Skeletal muscle tissue (tissue), 4 donors: Measurements from ENCODE around the gene MARK2. TPM values are rescaled to one million over a fixed set of nuclear protein-coding genes. Genes with fewer than 3 reads are reported as not detected.

Experiments used
- H3K27ac ChIP-seq: one replicate; pipeline ENCODE4 v1.7.0; 2013; ENCODE audit warnings: mild to moderate bottlenecking, low read depth, low read length, inconsistent platforms
- H3K27me3 ChIP-seq, 3 donors: one replicate each; pipeline ENCODE4 v1.7.0; 2013; ENCODE audit warnings: low read length in 3 of 3; ENCODE audit not compliant: control insufficient read depth in 3 of 3, insufficient read depth in 3 of 3
- H3K36me3 ChIP-seq, 3 donors: one replicate each; pipeline ENCODE4 v1.7.0; 2013; ENCODE audit warnings: low read length in 3 of 3; ENCODE audit not compliant: control insufficient read depth in 3 of 3, insufficient read depth in 3 of 3
- H3K4me1 ChIP-seq, 3 donors: one replicate each; pipeline ENCODE4 v1.7.0; 2013; ENCODE audit warnings: low read length in 3 of 3, mild to moderate bottlenecking in 3 of 3; ENCODE audit not compliant: control insufficient read depth in 3 of 3, insufficient read depth in 3 of 3
- H3K4me3 ChIP-seq, 3 donors: one replicate each; pipeline ENCODE4 v1.7.0; 2013; ENCODE audit warnings: low read length in 3 of 3
- H3K9ac ChIP-seq, 3 donors: one replicate each; pipeline ENCODE4 v1.7.0; 2013; ENCODE audit warnings: low read length in 3 of 3, mild to moderate bottlenecking in 3 of 3, moderate library complexity in 2 of 3, low read depth in 1 of 3
- H3K9me3 ChIP-seq, 3 donors: one replicate each; pipeline ENCODE4 v1.7.0; 2013; ENCODE audit warnings: low read length in 3 of 3; ENCODE audit not compliant: control insufficient read depth in 3 of 3
- total RNA-seq: library from RNA; depleted of rRNA; stranded (reverse); fragments of >200 nt; gene quantifications from one replicate; pipeline ENCODE4 v1.2.3, GENCODE V29; 2014
- donor health status: Osteomylitis.

Gene MARK2
- total RNA-seq, 1 donor from 2014 or later: 6.8 TPM

DNA sequence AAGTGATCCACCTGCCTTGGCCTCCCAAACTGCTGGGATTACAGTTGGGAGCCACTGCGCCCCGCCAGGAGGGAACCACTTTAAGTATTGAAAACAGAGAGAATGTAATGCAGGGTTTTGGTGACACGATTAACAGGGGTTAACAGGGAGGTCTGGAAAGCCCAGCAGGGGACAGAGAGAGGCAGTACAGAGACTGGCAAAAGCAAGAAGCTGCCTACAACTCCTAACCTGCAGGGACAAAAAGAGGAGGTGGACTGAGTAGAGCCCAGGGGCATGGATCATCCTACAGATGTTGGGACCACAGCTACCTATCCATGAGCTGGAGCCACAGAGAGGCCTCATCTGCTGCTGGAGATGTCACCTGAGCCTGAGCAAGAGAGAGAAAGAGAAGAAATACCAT lies 27.4 kb upstream of the MARK2 start:
- Histone ChIP-seq H3K27ac (no peak overlapping the region), H3K4me3 (no peak overlapping the region), H3K27me3 (no peaks in the 10 kb centered on the region), H3K36me3 (peaks cover 0 to 2% (median 1%) of the 10 kb centered on the region in 3 donors), H3K4me1 (peaks cover 11 to 17% (median 17%) of the 10 kb centered on the region in 3 donors), H3K9ac (no peak overlapping the region), H3K9me3 (no peaks in the 10 kb centered on the region)

DNA sequence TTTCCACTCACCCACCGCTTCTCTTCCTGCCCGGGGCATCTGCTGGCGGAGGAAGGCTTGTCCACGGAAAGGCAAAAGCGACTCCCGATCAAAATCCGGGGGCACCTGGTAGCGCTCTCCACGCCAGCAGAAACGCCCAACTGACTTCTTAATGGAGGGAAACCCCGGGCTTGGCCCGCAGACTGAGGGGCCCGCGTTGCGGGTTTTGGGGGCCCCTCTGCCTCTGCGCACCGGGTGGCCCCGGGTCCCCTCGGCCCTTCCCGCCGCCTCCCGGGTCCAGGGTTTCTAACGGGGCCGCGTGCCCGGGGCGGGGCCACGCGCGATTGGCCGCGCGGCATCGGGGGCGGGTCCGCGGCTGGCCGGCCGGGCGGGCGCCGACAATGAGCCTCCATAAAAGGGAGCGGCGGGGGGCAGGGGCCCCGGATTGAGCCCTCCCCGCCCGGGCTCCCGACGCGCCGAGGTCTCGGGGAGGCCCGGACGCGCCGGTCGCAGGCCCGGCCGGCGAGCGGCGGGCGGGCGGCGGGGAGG lies 25.8 kb upstream of the MARK2 start, which contains the start of gene SPINDOC:
Gene SPINDOC, plus strand, starts transcription at position 422 of the 528 bp plus-strand sequence. CDS start 231 bp downstream, outside the sequence.
- Histone ChIP-seq H3K27me3 (no peaks in the 10 kb centered on the region), H3K27ac (no peak within 1 kb of the TSS), H3K4me3 (peak within 1 kb of the TSS; percentile 83 to 89 (median 88)), H3K9ac (peak within 1 kb of the TSS; percentile 76 to 87 (median 81)), H3K4me1 (peaks cover 11 to 17% (median 17%) of the 10 kb centered on the region in 3 donors), H3K9me3 (no peaks in the 10 kb centered on the region), H3K36me3 (peaks cover 7 to 8% (median 7%) of the 10 kb centered on the region in 3 donors)

DNA sequence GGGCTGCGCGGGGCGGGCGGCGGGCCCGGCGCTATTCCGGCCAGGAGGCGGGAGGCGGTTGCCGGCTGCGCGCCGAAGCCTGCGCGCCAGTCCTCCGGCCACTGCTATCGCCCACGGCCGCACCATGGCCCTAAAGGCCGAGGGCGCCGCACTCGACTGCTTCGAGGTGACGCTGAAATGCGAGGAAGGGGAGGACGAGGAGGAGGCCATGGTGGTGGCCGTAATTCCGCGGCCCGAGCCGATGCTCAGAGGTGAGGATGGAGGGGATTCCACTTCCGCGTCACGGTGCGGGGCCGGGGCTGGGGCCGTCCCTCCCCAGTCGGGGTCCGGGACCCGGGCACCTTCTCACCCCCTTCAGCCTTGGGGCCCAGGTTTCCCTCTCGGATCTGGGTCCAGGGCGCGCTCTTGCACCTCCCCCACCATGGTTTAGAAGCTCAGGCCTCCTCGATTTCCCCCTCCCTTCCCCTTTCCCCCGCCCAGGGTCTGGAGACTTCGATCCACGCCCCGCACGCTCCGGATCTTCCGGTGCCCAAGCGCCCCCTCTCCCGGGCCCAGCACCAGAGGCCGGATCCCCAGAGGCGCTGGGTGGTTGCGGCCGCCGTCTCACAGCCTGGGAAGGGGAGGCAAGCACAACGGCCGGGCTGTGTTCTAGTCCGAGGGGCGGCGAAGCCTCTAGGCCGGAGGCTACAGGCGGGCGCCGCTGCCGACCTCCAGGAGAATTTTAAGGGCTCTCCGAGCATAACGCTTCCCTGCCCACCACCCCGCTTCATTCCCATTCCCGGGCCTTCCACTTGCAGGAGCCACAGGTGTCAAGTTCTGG lies 25.1 kb upstream of the MARK2 start:
- H3K27ac ChIP-seq: no peak overlapping the region

DNA sequence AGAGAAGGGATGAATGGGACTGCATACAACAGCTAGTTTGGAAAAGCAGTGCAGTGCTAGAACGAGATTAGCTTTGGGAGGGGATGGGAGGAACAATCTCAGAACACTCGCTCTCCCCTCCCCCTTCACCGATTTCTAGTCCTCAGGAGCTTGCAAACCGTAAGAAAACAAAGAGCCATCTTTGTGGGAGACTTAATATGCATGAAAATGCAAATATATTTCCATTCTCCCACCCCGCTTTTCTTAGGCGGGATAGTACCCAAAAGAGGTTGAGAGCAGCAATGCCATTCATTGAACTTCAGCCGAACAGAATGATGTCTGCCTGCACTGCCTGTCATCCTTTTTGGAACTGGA lies 24.6 kb upstream of the MARK2 start:
- peak overlapping the region; percentile 76 to 87 (median 81) for H3K9ac ChIP-seq
- peaks cover 11 to 15% (median 14%) of the 10 kb centered on the region in 3 donors for H3K36me3 ChIP-seq
- H3K4me3 ChIP-seq: peak overlapping the region; percentile 83 to 89 (median 88)
- H3K9me3 ChIP-seq: no peaks in the 10 kb centered on the region
- H3K27me3 ChIP-seq: no peaks in the 10 kb centered on the region
- peaks cover 11 to 17% (median 17%) of the 10 kb centered on the region in 3 donors for H3K4me1 ChIP-seq
- H3K27ac ChIP-seq: no peak overlapping the region

More for the DNA sequence above, 25.1 kb upstream of the MARK2 start:
- Histone ChIP-seq H3K36me3 (peaks cover 11 to 14% (median 13%) of the 10 kb centered on the region in 3 donors), H3K9ac (peak overlapping the region; percentile 76 to 87 (median 81)), H3K9me3 (no peaks in the 10 kb centered on the region), H3K4me1 (peaks cover 11 to 17% (median 17%) of the 10 kb centered on the region in 3 donors), H3K4me3 (peak overlapping the region; percentile 83 to 89 (median 88)), H3K27me3 (no peaks in the 10 kb centered on the region)

DNA sequence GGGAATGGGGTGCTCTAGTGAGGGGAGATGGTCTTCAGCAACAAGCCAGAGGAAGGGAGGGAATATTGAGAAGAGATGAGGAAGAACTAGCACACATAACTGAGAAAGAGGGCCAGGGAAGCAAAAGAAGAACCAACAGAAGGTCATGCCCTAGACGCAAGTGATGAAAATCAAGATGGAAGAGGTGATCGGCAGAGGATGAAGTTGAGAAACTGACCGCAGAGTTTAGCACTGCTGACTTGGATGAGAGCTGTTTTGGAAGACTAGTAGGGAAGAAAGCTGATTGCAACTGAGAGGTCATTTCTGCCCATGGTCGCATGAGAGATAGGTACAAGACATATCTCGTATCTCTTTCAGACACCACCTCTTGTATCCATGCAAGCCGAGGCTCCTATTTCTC lies 22.7 kb upstream of the MARK2 start:
- H3K4me3 ChIP-seq: no peak overlapping the region
- H3K27ac ChIP-seq: no peak overlapping the region
- H3K9ac ChIP-seq: no peak overlapping the region
- no peaks in the 10 kb centered on the region for H3K9me3 ChIP-seq
- H3K4me1 ChIP-seq: peaks cover 11 to 17% (median 17%) of the 10 kb centered on the region in 3 donors
- no peaks in the 10 kb centered on the region for H3K27me3 ChIP-seq
- H3K36me3 ChIP-seq: peaks cover 17 to 21% (median 20%) of the 10 kb centered on the region in 3 donors

DNA sequence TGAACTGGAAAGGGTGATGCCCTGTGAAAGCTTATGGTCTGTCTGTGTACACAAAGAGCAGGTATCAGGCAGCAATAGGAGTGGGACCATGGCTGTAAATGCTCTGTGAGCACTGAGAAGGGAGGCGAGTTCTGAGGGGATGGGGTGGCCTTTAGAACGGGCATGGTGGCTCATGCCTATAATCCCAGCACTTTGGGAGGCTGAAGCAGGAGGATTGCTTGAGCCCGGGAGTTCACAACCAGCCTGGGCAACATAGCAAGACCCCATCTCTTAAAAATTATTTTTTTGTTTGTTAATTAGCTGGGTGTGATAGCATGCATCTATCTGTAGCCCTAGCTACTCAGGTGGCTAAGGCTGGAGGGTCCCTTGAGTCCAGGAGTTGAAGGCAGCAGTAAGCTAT lies 22.2 kb upstream of the MARK2 start:
- Histone ChIP-seq H3K36me3 (peaks cover 22 to 27% (median 25%) of the 10 kb centered on the region in 3 donors), H3K27me3 (no peaks in the 10 kb centered on the region), H3K9me3 (no peaks in the 10 kb centered on the region), H3K4me3 (no peak overlapping the region), H3K4me1 (peaks cover 11 to 17% (median 17%) of the 10 kb centered on the region in 3 donors), H3K9ac (no peak overlapping the region), H3K27ac (no peak overlapping the region)

DNA sequence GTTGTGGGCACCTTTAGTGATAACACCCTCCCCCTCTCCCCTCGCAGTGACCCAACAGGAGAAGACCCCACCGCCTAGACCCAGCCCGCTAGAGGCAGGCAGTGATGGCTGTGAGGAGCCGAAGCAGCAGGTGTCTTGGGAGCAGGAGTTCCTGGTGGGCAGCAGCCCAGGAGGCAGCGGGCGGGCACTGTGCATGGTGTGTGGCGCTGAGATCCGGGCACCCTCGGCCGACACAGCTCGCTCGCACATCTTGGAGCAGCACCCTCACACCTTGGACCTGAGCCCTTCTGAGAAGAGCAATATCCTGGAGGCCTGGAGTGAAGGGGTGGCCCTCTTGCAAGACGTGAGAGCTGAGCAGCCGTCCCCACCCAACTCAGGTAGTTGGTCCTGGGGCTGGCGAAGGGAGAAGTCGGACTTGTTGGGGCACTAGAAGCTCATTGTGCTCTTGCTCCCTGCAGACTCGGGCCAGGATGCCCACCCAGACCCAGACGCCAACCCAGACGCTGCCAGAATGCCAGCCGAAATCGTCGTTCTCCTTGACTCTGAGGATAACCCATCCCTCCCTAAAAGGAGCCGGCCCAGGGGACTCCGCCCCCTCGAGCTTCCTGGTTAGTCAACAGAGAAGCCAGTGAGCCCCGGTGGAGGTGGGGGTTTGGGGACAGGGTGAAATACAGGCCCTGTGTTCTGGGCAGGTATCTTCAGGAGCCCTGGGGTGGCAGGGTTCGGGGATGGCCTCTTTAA lies 21.0 kb upstream of the MARK2 start:
- H3K9me3 ChIP-seq: no peaks in the 10 kb centered on the region
- H3K4me1 ChIP-seq: peaks cover 7 to 12% (median 12%) of the 10 kb centered on the region in 3 donors
- H3K27ac ChIP-seq: no peak overlapping the region
- H3K4me3 ChIP-seq: no peak overlapping the region
- no peaks in the 10 kb centered on the region for H3K27me3 ChIP-seq
- no peak overlapping the region for H3K9ac ChIP-seq
- peaks cover 32 to 38% (median 32%) of the 10 kb centered on the region in 3 donors for H3K36me3 ChIP-seq

DNA sequence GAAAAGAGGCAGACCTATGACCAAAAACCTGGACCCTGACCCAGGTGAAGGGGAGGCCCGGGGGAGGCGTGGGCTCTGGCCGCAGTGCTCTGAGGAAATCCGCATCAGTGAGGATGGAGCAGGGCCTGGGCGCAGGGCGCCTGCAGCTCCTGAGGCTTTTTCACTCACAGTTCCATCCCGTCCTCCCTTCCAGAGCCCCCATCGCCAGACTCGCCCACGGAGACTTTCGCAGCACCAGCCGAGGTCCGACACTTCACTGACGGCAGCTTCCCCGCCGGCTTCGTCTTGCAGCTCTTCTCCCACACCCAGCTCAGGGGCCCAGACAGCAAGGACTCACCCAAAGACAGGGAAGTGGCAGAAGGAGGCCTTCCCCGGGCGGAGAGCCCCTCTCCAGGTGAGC lies 20.3 kb upstream of the MARK2 start:
- H3K4me3 ChIP-seq: no peak overlapping the region
- no peak overlapping the region for H3K27ac ChIP-seq
- no peak overlapping the region for H3K9ac ChIP-seq
- H3K27me3 ChIP-seq: no peaks in the 10 kb centered on the region
- peaks cover 32 to 41% (median 33%) of the 10 kb centered on the region in 3 donors for H3K36me3 ChIP-seq
- H3K9me3 ChIP-seq: no peaks in the 10 kb centered on the region
- peaks cover 7 to 11% (median 10%) of the 10 kb centered on the region in 3 donors for H3K4me1 ChIP-seq

DNA sequence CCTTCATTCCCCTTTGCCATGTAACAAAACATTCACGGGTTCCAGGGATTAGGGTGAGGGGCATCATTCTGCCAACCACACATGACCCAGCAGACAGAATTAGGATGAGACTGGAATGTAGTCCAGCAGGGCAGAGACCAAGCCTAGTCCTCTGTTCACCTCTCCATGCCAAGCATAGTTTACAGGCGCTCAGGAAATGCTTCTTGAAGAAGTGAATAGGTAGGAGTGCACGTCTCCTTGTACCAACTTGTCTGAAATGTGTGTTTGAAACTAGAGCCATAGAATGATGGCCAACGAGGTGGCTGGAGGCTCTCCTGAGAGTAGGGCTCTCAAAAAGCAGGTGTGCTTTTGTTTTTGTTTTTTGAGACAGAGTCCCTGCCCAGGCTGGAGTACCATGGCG lies 17.5 kb upstream of the MARK2 start:
- no peaks in the 10 kb centered on the region for H3K4me1 ChIP-seq
- no peaks in the 10 kb centered on the region for H3K27me3 ChIP-seq
- H3K4me3 ChIP-seq: no peak overlapping the region
- H3K9ac ChIP-seq: no peak overlapping the region
- peaks cover 46 to 58% (median 47%) of the 10 kb centered on the region in 3 donors for H3K36me3 ChIP-seq
- no peaks in the 10 kb centered on the region for H3K9me3 ChIP-seq
- H3K27ac ChIP-seq: no peak overlapping the region
